ENCODE results near the gene RAB35.
"Not testable (repeated sequence)": the region's sequence is repeated elsewhere in the genome, so short reads cannot be mapped to it uniquely, and the experiment has no call there.

RAB35 gene

DNA sequence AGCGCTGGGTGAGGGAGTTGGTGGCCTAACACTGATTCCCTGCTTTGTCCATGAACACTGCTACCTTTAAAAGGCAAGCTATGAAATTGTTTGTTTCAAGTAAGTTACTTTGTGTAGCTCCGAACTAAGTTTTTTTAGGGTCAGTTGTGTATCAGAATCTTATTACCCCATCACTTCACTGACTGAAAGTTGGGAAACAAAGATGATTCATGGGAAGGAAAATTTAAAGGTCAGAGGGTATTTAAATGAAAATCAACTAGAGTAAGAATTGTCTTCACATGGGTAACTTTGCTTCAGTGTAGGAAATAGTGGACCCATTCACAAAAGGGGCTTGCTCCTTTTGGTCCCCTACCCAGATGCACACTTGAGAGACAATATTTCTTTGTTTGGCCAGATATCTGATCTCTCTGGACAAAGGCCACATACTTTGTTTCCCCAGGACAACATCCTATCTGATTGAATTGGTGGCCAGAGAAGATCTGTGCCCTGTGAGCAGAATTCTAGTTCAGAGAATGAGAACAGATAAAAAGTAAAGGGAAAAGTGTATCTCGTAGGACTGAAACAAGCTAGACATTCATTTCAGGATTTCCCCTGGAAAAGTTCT lies 53.5 kb downstream of the RAB35 start:
- DNase-seq (ENCODE audit: low read depth in 1 of 2, low spot score in 1 of 2) = no peak

DNA sequence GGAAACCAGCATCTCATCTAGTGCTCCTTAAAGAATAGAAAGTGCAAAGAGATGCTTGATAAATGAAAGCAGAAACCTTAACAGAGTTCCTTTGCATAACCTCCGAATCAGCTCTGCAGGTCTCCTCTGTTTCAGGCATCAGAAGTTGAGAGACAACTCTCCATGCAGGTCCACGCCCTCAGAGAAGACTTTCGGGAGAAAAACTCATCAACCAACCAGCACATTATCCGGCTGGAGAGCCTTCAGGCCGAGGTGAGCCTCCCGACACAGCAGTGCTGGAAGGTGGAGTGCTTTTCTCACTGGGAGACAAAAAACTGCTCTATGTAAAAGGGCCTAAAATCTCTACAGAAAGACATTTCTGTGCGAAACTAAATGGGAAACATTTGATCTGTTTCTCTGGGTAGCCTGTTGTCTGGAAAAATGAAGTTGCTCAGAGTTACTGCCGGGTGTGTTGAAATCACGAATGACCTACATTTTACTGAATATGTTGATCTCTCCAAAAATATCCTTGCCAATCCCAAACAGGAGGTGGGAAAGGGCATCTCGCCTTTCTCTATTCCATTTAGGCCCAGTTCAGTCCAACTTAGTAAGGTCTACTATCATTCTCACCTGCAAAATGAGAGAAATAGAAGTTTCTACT lies 54.9 kb downstream of the RAB35 start:
- DNase-seq (ENCODE audit: low read depth in 1 of 2, low spot score in 1 of 2) = no peak

DNA sequence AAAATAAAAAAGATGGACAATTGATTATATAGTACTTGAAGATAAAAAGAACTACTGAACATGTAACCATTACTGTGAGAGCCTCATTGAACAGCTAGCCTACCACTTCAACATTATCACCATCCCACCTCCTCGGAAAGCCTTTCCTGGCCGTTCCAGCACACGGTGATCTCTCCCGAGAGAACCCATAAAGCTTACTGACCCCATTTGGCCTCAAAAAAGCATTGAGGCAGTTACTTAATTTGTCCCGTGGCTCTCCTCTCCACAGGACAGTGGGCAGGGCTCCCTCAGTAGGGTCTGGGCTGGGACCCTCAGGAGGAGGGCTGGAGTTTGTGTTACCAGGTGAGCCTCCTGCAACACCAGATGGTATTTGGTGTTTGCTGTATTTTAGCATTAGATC lies 55.8 kb downstream of the RAB35 start:
- DNase-seq (ENCODE audit: low read depth in 1 of 2, low spot score in 1 of 2) = no peak

DNA sequence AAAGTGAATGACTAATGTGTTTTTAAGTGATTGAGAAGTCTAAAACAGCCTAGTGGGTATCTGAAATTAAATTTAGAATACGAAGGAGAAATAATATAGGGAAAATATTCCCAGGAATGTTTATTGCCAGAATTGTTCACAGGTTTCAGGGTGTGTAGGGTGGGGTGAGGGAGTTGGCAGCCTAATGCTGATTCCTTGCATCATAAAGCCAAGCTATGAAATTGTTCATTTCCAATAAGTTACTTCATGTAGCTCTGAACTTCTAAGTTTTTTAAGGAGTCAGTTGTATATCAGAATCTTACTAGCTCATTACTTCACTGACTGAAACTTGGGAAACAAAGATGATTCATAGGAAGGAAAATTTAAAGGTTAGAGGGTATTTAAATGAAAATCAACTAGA lies 56.4 kb downstream of the RAB35 start:
- DNase-seq (ENCODE audit: low read depth in 1 of 2, low spot score in 1 of 2) = no peak

DNA sequence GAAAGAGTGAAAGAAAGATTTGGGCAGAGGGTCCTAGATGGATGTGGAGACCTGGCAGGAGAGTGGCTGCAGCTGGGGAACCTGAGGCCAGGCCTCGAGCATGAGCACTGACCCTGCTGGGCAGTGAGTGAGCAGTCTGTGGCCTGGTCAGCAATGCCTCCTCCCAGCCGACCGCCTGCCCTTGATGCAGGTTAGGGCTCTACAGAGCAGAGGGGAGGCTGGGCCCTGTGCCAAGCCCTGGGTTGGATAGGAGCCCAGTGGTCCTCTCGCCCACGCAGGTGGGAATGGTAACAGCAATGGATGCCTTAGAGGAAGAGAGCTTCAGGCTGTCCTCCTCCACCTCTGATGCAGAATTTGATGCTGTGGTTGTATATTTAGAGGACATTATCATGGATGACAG lies 59.8 kb downstream of the RAB35 start:
- no peak for DNase-seq (ENCODE audit: low read depth in 1 of 2, low spot score in 1 of 2)

DNA sequence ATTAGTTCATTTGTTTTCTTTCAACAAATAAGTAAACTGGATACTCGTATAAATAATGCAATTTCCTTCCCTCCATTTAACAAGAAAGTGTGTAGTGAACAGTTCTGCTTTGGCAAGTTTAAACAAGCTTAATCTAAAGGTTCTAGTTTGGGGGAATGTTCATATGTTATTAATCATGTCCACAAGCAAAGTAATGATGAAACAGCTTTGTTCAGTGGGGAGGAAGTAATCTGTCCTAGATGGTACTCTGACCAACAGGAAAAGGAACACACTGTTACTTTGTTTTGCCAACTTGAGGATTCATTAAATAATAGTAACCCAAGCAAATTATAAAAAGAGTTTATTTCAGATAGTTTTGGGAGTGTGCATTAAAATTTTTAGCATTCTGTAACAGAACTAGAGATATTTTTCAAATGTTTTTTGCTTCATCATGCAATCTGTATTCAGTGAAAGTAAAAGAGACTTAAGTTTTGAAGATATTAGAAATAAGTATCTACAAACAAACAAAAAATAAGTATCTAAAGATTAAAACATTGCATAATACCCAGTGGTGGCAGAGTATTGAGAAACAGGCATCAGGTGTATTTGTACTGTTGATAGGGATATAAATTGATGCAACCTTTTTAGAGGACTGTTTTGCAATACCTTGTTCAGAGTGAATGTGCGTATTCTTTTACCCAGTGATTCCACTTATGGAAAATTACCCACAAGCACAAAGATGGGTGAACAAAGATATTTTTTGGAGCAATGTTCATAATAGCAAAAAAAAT lies 61.1 kb downstream of the RAB35 start:
- DNase-seq (ENCODE audit: low read depth in 1 of 2, low spot score in 1 of 2) = no peak

DNA sequence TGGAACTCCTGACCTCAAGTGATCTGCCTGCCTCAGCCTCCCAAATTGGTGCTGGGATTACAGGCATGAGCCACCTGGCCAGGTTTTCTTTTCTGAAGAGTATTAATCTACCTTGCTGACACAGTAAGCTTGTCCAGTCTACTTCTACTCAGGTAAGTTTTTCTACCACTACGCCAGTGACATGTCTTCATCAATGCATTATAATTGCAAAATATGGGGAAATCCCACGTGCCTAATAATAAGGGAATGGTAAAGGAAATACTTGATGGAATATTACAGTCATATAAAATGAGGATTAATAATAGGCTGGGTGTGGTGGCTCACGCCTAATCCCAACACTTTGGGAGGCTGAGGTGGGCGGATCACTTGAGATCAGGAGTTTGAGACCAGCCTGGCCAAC lies 62.3 kb downstream of the RAB35 start:
- no peak for DNase-seq (ENCODE audit: low read depth in 1 of 2, low spot score in 1 of 2)

DNA sequence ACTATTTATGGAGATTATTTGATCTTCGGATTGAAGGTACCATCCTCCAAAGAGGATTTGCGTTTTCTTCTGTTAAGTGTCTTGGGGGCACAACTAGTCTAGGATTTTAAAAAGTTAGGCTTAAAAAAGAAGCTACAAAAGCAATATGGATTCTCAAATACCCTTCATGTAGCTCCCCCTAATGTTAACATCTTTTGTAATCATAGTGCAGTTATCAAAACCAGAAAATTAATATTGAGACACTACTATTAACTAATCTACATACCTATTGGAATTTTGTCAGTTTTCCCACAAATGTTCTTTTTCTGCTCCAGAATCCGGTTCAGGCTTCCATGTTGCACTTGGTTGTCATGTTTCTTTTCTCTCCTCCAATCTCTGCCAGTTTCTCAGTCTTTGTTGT lies 65.0 kb downstream of the RAB35 start:
- no peak for DNase-seq (ENCODE audit: low read depth in 1 of 2, low spot score in 1 of 2)

DNA sequence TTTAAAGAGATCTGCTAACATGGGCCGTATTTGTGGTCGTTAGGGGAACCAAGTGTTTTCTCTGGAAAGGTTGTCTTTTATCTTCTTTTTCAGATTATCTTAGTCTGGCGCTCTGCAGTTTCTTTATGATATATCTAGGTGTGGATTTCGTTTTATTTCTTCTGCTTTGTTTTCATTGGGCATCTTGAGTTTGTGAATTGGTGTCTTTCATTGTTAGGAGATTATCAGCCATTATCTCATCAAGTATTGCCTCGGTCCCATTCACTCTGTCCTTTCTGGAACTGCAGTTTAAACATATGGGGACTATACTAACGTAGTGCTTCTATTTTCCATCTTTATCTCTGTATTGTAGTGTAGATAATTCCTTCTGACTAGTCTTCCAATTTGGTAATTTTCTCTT lies 67.1 kb downstream of the RAB35 start:
- DNase-seq (ENCODE audit: low read depth in 1 of 2, low spot score in 1 of 2) = no peak

DNA sequence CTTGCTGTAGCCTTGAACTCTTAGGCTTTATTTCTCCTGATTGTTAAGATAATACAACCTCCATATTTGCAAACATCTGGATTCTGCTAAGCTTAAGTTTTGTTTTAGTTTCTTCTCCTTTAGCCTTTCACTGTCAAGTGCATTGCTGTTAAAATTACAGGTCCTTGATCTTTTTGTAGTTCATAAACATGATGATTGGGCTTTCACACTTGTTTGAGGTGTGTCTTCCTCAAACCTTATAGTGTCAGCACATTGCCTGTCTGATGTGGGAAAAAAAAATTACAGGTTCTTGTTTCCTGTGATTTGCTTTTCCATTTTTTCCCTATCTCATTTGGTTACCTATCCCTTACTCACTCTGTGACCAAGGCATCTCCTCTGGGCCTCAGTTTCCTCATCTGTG lies 68.3 kb downstream of the RAB35 start:
- no peak for DNase-seq (ENCODE audit: low read depth in 1 of 2, low spot score in 1 of 2)

DNA sequence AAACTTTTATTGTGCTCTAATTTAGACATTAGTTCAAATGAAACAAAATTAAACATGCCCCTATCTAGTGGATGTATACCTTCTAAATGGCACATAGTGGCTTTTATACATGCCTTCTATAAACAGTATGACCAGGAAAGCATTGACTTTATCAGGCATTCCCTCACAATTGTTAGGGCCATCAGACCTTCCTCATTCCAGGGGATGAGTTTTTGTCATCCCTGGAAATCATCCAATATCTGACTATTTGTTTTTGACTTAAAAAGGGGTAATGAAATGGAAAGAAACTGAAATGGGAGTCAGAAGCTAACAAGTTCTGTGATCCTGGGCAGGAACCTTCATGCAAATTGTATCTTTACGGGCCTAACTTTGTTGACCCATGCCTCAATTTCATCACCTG lies 69.5 kb downstream of the RAB35 start:
- no peak for DNase-seq (ENCODE audit: low read depth in 1 of 2, low spot score in 1 of 2)

DNA sequence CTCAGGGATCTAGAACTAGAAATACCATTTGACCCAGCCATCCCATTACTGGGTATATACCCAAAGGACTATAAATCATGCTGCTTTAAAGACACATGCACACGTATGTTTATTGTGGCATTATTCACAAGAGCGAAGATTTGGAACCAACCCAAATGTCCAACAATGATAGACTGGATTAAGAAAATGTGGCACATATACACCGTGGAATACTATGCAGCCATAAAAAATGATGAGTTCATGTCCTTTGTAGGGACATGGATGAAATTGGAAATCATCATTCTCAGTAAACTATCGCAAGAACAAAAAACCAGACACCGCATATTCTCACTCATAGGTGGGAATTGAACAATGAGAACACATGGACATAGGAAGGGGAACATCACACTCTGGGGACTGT lies 71.2 kb downstream of the RAB35 start:
- not testable (repeated sequence) for DNase-seq (ENCODE audit: low read depth in 1 of 2, low spot score in 1 of 2)
